ENCODE measurements around the gene HTRA3. TPM values are rescaled to one million over a fixed set of nuclear protein-coding genes. Genes with fewer than 3 reads are reported as not detected.

The HTRA3 gene
- total and polyA plus RNA-seq, 4 donors: 0.36 to 1.2 (median 1.1) TPM

GRCh38 chr4:8295471-8295870 is 25.9 kb downstream of the HTRA3 start:
- Histone ChIP-seq H3K4me1 (ENCODE audit: control insufficient read depth in 4 of 4, insufficient read depth in 4 of 4, low read length in 3 of 4) (no peaks in the 10 kb centered on the region), H3K27me3 (ENCODE audit: control insufficient read depth in 4 of 4, insufficient read depth in 4 of 4, low read length in 3 of 4) (no peaks in the 10 kb centered on the region), H3K27ac (ENCODE audit: low read depth in 1 of 2, low read length in 2 of 2) (no peak overlapping the region), H3K9ac (ENCODE audit: low read depth in 1 of 2, low read length in 2 of 2) (no peak overlapping the region), H3K4me3 (ENCODE audit: low read depth in 1 of 3, low read length in 3 of 3) (no peak overlapping the region), H3K36me3 (ENCODE audit: control insufficient read depth in 4 of 4, insufficient read depth in 3 of 4, low read depth in 1 of 4, low read length in 3 of 4) (no peaks in the 10 kb centered on the region), H3K9me3 (ENCODE audit: control insufficient read depth in 4 of 4, low read length in 3 of 4) (no peaks in the 10 kb centered on the region)
- DNase-seq (ENCODE audit: low spot score): no peak
- TF ChIP-seq FOXA1 (IDR thresholded peaks at IDR 0.05): no peak
- TF ChIP-seq ATF3 (IDR thresholded peaks at IDR 0.05): no peak
- no peak for TF ChIP-seq YY1 (IDR thresholded peaks at IDR 0.05)
- TF ChIP-seq REST (IDR thresholded peaks at IDR 0.05): no peak
- TF ChIP-seq RAD21 (IDR thresholded peaks at IDR 0.05): no peak
- TF ChIP-seq TAF1 (conservative IDR thresholded peaks at IDR 0.05): no peak
- TF ChIP-seq FOXA2 (IDR thresholded peaks at IDR 0.05): no peak
- TF ChIP-seq MAX (IDR thresholded peaks at IDR 0.05): no peak
- TF ChIP-seq NR2F2 (IDR thresholded peaks at IDR 0.05): no peak
- 76% methylated on average over 6 of the region's 6 CpGs for WGBS

- WGBS: 49% methylated on average over 3 of the region's 3 CpGs
- Histone ChIP-seq H3K4me3 (ENCODE audit: low read depth in 1 of 3, low read length in 3 of 3) (no peak overlapping the region), H3K27ac (ENCODE audit: low read depth in 1 of 2, low read length in 2 of 2) (no peak overlapping the region), H3K9ac (ENCODE audit: low read depth in 1 of 2, low read length in 2 of 2) (no peak overlapping the region), H3K36me3 (ENCODE audit: control insufficient read depth in 4 of 4, insufficient read depth in 3 of 4, low read depth in 1 of 4, low read length in 3 of 4) (no peaks in the 10 kb centered on the region), H3K27me3 (ENCODE audit: control insufficient read depth in 4 of 4, insufficient read depth in 4 of 4, low read length in 3 of 4) (no peaks in the 10 kb centered on the region), H3K9me3 (ENCODE audit: control insufficient read depth in 4 of 4, low read length in 3 of 4) (no peaks in the 10 kb centered on the region), H3K4me1 (ENCODE audit: control insufficient read depth in 4 of 4, insufficient read depth in 4 of 4, low read length in 3 of 4) (no peaks in the 10 kb centered on the region)
- TF ChIP-seq EGR1 (IDR thresholded peaks at IDR 0.05; ENCODE audit: low read depth in 2 of 2): no peak
- no peak for TF ChIP-seq CTCF (IDR thresholded peaks at IDR 0.05; ENCODE audit: low read depth, low read length, missing input control)
- TF ChIP-seq ZBTB33 (IDR thresholded peaks at IDR 0.05): no peak
- TF ChIP-seq RXRA (IDR thresholded peaks at IDR 0.05): no peak
- no peak for TF ChIP-seq NR2F2 (IDR thresholded peaks at IDR 0.05)
- TF ChIP-seq JUND (IDR thresholded peaks at IDR 0.05): no peak
- no peak for TF ChIP-seq TAF1 (conservative IDR thresholded peaks at IDR 0.05)
- no peak for TF ChIP-seq YY1 (IDR thresholded peaks at IDR 0.05)
- no peak for DNase-seq (ENCODE audit: low spot score)
These were observed 26.9 kb downstream of the HTRA3 start for GRCh38 chr4:8296491-8296890.

Data from liver (tissue), 9 donors.